Mucosa of stomach (tissue), 1 donor: Measurements from ENCODE around the gene RPS6KB1.
"Not testable (repeated sequence)": the region's sequence is repeated elsewhere in the genome, so short reads cannot be mapped to it uniquely, and the experiment has no call there.

Source experiments
- H3K27me3 ChIP-seq: one replicate; pipeline ENCODE4 v1.7.0; 2013; ENCODE audit warnings: mild to moderate bottlenecking, low read length; ENCODE audit not compliant: control insufficient read depth, insufficient read depth
- H3K36me3 ChIP-seq: one replicate; pipeline ENCODE4 v1.7.0; 2013; ENCODE audit warnings: low read length; ENCODE audit not compliant: control insufficient read depth, insufficient read depth
- H3K4me1 ChIP-seq: one replicate; pipeline ENCODE4 v1.7.0; 2013; ENCODE audit warnings: mild to moderate bottlenecking, low read length; ENCODE audit not compliant: control insufficient read depth, insufficient read depth
- H3K4me3 ChIP-seq: one replicate; pipeline ENCODE4 v1.7.0; 2013; ENCODE audit warnings: low read length
- H3K9ac ChIP-seq: one replicate; pipeline ENCODE4 v1.7.0; 2013; ENCODE audit warnings: mild to moderate bottlenecking, low read length, moderate library complexity
- H3K9me3 ChIP-seq: one replicate; pipeline ENCODE4 v1.7.0; 2013; ENCODE audit warnings: mild to moderate bottlenecking, low read length, moderate library complexity; ENCODE audit not compliant: control insufficient read depth
- donor health status: Pancreatic carcinoma.

Gene RPS6KB1

GRCh38 chr17:59914274-59914854 lies 21.4 kb downstream of the RPS6KB1 start:
- H3K4me3 ChIP-seq: no peak overlapping the region
- no peaks in the 10 kb centered on the region for H3K4me1 ChIP-seq
- no peaks in the 10 kb centered on the region for H3K9me3 ChIP-seq
- H3K36me3 ChIP-seq: peaks cover 4% of the 10 kb centered on the region
- no peak overlapping the region for H3K9ac ChIP-seq
- H3K27me3 ChIP-seq: no peaks in the 10 kb centered on the region

- Histone ChIP-seq H3K4me1 (no peaks in the 10 kb centered on the region), H3K36me3 (peaks cover 4% of the 10 kb centered on the region), H3K27me3 (no peaks in the 10 kb centered on the region), H3K4me3 (no peak overlapping the region), H3K9ac (no peak overlapping the region), H3K9me3 (no peaks in the 10 kb centered on the region)
Measured at GRCh38 chr17:59916446-59916845, 23.5 kb downstream of the RPS6KB1 start.

- not testable (repeated sequence) for H3K4me1 ChIP-seq, H3K27me3 ChIP-seq, H3K9ac ChIP-seq, H3K4me3 ChIP-seq, H3K36me3 ChIP-seq, H3K9me3 ChIP-seq
Measured at GRCh38 chr17:59920637-59921036, 27.7 kb downstream of the RPS6KB1 start.

GRCh38 chr17:59930121-59930520 lies 37.2 kb downstream of the RPS6KB1 start:
- H3K36me3 ChIP-seq, H3K27me3 ChIP-seq, H3K4me3 ChIP-seq: not testable (repeated sequence)

GRCh38 chr17:59930768-59931167 lies 37.8 kb downstream of the RPS6KB1 start:
- not testable (repeated sequence) for H3K27me3 ChIP-seq, H3K4me3 ChIP-seq, H3K9me3 ChIP-seq, H3K36me3 ChIP-seq, H3K9ac ChIP-seq, H3K4me1 ChIP-seq

More at GRCh38 chr17:59930121-59930520, 37.2 kb downstream of the RPS6KB1 start:
- H3K9me3 ChIP-seq, H3K9ac ChIP-seq, H3K4me1 ChIP-seq: not testable (repeated sequence)

GRCh38 chr17:59933317-59933716 lies 40.4 kb downstream of the RPS6KB1 start:
- not testable (repeated sequence) for H3K27me3 ChIP-seq, H3K36me3 ChIP-seq, H3K9ac ChIP-seq, H3K4me3 ChIP-seq, H3K4me1 ChIP-seq, H3K9me3 ChIP-seq

- H3K4me1 ChIP-seq, H3K9me3 ChIP-seq, H3K27me3 ChIP-seq, H3K9ac ChIP-seq, H3K36me3 ChIP-seq, H3K4me3 ChIP-seq: not testable (repeated sequence)
Measured at GRCh38 chr17:59940697-59941096, 47.8 kb downstream of the RPS6KB1 start.

GRCh38 chr17:59941131-59941530 lies 48.2 kb downstream of the RPS6KB1 start:
- H3K4me3 ChIP-seq: no peak overlapping the region
- no peaks in the 10 kb centered on the region for H3K9me3 ChIP-seq
- no peaks in the 10 kb centered on the region for H3K27me3 ChIP-seq
- H3K9ac ChIP-seq: no peak overlapping the region
- peaks cover 5% of the 10 kb centered on the region for H3K36me3 ChIP-seq
- H3K4me1 ChIP-seq: no peaks in the 10 kb centered on the region

GRCh38 chr17:59946433-59946832 lies 53.5 kb downstream of the RPS6KB1 start:
- not testable (repeated sequence) for H3K9me3 ChIP-seq, H3K36me3 ChIP-seq, H3K27me3 ChIP-seq, H3K9ac ChIP-seq, H3K4me3 ChIP-seq, H3K4me1 ChIP-seq

- not testable (repeated sequence) for H3K4me3 ChIP-seq, H3K4me1 ChIP-seq, H3K9ac ChIP-seq, H3K36me3 ChIP-seq, H3K9me3 ChIP-seq, H3K27me3 ChIP-seq
Measured at GRCh38 chr17:59947310-59947709, 54.4 kb downstream of the RPS6KB1 start.

- no peak overlapping the region for H3K4me3 ChIP-seq
- H3K36me3 ChIP-seq: no peaks in the 10 kb centered on the region
- no peak overlapping the region for H3K9ac ChIP-seq
- no peaks in the 10 kb centered on the region for H3K9me3 ChIP-seq
- no peaks in the 10 kb centered on the region for H3K4me1 ChIP-seq
- no peaks in the 10 kb centered on the region for H3K27me3 ChIP-seq
Measured at GRCh38 chr17:59950049-59950448, 57.1 kb downstream of the RPS6KB1 start.

GRCh38 chr17:59954856-59955255 lies 61.9 kb downstream of the RPS6KB1 start:
- H3K36me3 ChIP-seq: no peaks in the 10 kb centered on the region
- no peaks in the 10 kb centered on the region for H3K27me3 ChIP-seq
- no peaks in the 10 kb centered on the region for H3K4me1 ChIP-seq

GRCh38 chr17:59959574-59959973 lies 66.7 kb downstream of the RPS6KB1 start:
- H3K36me3 ChIP-seq, H3K27me3 ChIP-seq, H3K9me3 ChIP-seq, H3K4me1 ChIP-seq, H3K9ac ChIP-seq, H3K4me3 ChIP-seq: not testable (repeated sequence)

More at GRCh38 chr17:59954856-59955255, 61.9 kb downstream of the RPS6KB1 start:
- no peak overlapping the region for H3K9ac ChIP-seq
- H3K9me3 ChIP-seq: no peaks in the 10 kb centered on the region
- no peak overlapping the region for H3K4me3 ChIP-seq
